ENCODE data around the gene KCTD13.
A peak's percentile ranks its signal among the peaks of the same experiment; 100 is the strongest.
"Not testable (repeated sequence)": the region's sequence is repeated elsewhere in the genome, so short reads cannot be mapped to it uniquely, and the experiment has no call there.

KCTD13 gene

DNA sequence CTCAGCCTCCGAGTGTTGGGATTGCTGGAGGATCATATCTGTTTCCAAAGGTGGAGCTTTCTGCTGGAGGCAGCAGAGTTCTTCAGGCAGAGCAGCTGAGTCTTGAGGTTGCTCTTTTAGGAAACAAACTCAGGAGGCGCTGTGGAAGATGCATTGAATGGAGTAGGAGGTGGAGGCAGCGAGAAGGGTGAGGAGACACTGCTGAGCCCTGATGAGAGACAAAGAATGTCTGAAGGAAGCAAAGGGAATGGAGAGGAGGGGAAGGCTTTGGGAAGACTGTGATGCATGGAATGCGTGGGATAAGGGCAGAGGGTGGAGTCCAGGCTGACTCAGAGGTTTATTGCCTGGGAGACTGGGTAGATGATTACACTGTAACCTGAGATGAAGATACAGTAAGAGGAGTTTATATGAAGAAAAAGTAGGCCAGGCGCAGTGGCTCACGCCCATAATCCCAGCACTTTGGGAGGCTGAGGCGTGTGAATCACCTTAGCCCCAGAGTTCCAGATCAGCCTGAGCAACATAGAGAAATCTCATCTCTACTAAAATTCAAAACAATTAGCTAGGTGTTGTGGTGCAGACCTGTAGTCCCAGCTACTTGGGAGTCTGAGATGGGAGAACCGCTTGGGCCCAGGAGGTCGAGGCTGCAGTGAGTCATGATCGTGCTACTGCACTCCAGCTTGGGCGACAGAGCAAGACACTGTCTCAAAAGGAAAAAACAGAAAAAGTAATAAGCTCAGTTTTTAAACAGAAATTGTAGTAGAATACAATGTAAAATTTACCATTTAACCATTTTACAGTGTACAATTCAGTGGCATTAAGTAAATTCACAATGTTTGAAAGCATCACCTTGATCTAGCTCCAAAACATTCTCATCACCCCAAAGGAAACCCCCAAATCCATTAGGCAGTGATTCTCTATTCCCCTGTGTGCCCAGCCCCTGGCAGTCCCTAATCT is 18.1 kb upstream of the KCTD13 start:
- no peak for DNase-seq

GRCh38 chr16:29940656-29941055 is 14.6 kb upstream of the KCTD13 start:
- no peak for DNase-seq

GRCh38 chr16:29931750-29932149 is 5.7 kb upstream of the KCTD13 start:
- DNase-seq, result not testable (repeated sequence)

DNA sequence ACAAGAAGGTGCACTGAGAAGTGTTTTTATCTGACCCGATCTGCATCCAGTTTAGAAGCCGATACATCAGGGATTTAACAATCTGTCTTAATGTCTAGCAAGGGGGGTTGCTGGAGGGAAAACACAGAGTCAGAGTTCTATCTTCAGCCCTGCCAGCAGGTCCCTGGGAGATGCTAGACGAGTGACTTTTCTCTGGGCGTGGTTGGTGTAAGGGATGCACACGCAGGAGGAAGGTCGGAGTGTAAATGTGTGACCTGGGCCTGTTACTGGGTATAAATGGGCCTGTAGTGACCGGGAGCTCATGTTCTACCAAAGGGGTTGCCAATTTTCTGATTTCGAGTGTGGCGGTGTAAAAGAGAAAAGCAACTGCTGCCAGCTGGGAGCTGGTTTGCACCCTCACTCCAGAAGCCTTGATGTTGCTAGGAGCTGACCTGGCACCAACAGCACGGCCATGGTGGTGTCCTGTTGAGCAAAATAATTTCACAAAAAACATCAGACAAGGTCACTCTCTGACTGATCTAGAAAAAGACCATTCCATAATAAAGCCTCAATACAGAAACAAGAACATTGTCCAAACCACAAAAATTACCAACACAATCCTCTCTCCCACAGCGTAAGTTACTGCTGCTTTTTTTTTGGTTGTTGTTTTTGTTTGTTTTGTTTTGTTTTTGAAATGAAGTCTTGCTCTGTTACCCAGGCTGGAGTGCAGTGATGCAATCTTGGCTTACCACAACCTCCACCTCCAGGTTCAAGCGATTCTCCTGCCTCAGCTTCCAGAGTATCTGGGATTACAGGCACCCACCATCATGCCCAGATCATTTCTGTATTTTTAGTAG is 1.3 kb upstream of the KCTD13 start:
- DNase-seq, result no peak

DNA sequence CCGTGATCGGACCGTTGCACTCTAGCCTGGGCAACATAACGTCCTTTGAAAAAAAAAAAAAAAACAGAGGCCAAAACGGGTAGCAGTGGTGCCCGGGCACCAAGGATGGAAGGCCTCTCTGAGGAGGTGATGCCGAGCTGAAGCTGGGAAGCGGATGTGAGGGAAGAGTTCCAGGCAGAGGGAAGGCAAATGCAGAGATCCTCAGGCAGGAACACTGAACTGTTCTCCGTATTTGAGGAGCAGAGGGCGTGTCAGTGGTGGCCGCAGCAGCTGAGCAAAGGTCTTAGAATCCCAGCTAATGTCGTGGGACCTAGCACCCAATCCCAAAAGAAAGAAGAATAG is 656 bp upstream of the KCTD13 start:
- DNase-seq, result peak; percentile 34

- no peak for DNase-seq
These were observed 795 bp downstream of the KCTD13 start for GRCh38 chr16:29925105-29925756.

GRCh38 chr16:29922986-29923501 is 3.0 kb downstream of the KCTD13 start:
- DNase-seq, result no peak

DNA sequence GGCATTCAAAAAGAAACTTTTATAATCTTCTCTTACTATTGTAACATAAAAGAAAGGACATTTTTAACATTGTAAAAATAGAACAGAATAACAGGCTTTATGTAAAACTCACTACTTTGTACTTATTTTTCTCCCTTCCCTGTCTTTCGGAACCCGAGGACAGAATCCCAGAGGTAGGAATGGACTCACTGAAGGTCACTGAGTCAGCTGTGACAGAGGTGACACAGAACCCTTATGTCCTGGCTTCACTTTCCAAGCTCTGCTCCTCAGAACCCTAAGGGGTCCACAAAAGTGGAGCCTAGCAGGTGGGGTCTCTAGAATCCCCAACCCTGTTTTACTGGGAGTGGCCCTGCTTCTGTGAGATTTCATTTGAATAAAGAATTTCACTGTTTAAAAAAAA is 3.7 kb downstream of the KCTD13 start:
- no peak for DNase-seq

DNA sequence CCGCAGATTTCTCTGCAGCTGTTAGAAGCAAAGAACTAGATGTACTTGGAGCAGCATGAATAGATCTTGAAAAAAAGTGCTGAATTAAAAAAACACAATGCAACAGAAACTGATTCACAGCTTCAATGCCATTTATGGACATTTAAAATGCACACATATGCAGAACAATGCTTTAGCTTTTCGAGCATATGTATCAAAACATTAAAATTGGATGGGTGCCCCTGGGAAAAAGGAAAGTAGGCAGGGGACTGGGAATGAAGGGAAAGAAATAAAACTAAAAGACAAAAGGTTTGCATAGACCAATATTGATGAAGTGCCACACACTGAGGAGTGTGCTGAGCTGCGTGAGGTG is 5.0 kb downstream of the KCTD13 start:
- DNase-seq, result no peak

DNA sequence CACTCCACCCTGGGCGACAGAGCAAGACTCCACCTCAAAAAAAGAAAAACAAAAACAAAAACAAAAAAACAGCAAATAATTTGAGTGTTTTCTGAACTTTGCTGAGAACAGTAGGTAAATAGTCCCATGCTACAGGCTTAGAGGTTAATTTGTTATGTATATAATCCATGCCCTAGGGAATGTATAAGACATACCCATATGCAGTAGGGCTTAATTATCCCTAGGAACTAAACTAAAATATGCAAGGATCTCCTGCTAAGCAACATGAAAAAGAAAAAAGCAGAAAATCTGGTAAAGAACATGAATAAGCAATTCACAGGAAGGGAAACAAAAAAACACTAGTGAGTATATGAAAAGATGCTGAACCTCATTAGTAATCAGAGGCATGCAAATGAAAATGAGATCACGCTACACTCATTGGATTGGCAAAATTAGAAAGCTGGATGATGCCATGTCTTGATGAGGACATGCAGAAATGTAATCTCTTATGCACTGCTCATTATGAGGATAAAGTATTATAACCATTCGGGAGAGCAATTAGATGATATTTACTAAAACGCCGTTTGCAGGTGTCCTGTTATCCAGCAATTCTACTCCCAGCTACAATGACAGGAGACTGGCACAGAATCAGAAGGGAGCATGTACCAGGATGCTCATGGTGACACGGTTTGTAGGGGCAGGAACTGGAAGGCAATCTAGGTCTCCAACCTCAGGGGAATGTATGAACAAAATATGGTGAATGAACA is 5.6 kb downstream of the KCTD13 start:
- DNase-seq, result no peak

GRCh38 chr16:29916979-29917378 is 9.0 kb downstream of the KCTD13 start:
- DNase-seq, result no peak

- no peak for DNase-seq
These were observed 10.3 kb downstream of the KCTD13 start for GRCh38 chr16:29915590-29916247.

GRCh38 chr16:29913514-29913913 is 12.5 kb downstream of the KCTD13 start:
- DNase-seq, result no peak

GRCh38 chr16:29912087-29912486 is 13.9 kb downstream of the KCTD13 start:
- no peak for DNase-seq

- DNase-seq, result no peak
These were observed 14.4 kb downstream of the KCTD13 start for GRCh38 chr16:29911676-29912010.

DNA sequence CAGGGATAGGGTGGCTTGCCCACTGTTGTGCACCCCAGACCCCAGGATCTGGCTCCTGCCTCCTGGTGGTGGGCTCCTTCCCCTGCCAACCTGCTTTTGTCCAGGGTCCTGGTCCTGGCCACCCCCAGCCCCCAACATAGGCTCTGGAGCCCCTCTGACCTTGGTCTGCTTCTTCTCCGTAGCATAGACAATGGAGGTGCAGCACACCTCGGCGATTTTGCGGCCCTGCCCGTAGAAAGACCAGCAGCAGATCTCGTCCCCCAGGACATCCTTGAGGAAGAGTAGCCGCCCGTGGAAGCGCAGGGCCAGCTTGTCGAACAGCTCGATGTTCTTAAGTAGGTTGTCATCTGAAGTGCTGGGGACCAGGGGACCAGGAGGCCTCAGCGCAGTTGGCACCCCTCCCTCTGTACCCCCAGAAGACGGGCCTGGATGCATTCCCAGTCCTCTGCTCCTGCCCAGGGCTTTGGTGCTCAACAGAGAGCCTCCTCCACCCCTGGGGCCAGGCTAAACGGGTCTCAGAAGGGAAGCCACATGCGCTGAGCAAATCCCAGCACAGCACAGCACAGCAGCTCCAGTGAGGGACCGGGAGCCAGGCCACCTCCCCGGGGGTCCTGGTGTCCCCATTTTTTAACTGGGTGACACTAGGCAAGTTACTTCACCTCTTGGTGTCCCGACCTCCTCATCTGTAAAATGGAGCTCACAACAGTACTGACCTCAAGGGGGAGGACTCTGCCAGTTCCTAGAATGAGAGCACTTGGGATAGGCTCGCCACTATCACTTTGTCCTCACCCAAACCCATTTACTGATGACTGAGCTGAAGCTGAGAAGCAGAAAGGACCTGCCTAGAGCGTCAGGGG is 15.0 kb downstream of the KCTD13 start:
- no peak for DNase-seq

DNA sequence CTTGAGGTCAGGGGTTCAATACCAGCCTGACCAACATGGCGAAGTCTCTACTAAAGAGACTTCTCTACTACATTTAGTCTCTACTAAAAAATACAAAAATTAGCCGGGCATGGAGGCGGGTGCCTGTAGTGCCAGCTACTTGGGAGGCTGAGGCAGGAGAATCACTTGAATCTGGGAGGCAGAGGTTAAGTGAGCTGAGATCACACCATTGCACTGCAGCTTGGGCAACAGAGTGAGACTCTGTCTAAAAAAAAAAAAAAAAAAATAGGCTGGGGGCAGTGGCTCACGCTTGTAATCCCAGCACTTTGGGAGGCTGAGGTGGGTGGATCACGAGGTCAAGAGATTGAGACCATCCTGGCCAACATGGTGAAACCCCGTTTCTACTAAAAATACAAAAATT is 16.2 kb downstream of the KCTD13 start:
- DNase-seq, result not testable (repeated sequence)

GRCh38 chr16:29909391-29909790 is 16.6 kb downstream of the KCTD13 start:
- no peak for DNase-seq

- no peak for DNase-seq
These were observed 17.3 kb downstream of the KCTD13 start for GRCh38 chr16:29908719-29909220.

DNA sequence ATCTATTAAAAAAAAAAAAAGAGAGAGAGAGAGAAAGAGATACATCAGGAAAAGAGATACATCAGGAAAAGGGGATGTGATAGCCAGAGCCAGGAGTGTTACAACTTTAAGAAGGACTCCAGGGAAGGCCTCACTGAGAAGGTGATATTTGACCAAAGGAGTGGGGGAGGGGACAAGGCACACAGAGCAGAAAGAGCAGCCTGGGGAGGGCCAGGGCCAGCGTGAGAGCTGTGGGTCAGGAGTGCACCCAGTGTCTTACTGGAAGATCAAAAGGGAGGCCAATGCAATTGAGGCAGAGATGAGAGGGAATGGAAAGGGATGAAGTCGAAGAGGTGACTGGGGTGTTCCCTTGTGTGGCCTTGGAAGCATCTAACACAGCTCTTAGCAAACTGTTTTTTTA is 18.1 kb downstream of the KCTD13 start:
- no peak for DNase-seq

All from NCI-H774 (cell line).